CD4-positive, alpha-beta T cell treated with Interferon gamma for 1 hour (primary cell): ENCODE results near the gene TBCCD1.
"Not testable (repeated sequence)": the region's sequence is repeated elsewhere in the genome, so short reads cannot be mapped to it uniquely, and the experiment has no call there.

ENCODE experiments used
- DNase-seq: peaks from one replicate; pipeline ENCODE4 v3.0.0-alpha.2; 2020

TBCCD1 gene

DNA sequence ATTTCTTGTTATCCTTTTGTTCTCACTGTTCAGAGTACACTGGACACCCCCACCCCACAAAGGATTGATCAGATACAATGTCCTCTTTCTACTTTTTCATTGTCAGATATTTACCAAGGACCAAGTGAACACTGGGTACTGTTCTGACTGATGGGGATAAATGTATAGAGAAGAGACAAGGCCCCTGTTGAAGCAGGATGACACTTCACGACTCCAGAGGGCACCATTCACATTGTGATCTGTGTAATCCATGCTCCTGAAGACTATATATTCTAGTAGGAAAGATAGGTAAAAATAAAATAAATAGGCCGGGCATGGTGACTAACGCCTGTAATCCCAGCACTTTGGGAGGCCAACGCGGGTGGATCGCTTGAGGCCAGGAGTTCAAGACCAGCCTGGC, 15.8 kb downstream of the TBCCD1 start:
- no peak for DNase-seq

GRCh38 chr3:186549497-186549896, 17.6 kb downstream of the TBCCD1 start:
- DNase-seq = no peak

- no peak for DNase-seq
These were observed 22.9 kb downstream of the TBCCD1 start, which contains the start of gene CRYGS for GRCh38 chr3:186544281-186544680. Gene CRYGS, minus strand, starts transcription at chr3:186544380. Its CDS starts 54 bp downstream, at chr3:186544326.

DNA sequence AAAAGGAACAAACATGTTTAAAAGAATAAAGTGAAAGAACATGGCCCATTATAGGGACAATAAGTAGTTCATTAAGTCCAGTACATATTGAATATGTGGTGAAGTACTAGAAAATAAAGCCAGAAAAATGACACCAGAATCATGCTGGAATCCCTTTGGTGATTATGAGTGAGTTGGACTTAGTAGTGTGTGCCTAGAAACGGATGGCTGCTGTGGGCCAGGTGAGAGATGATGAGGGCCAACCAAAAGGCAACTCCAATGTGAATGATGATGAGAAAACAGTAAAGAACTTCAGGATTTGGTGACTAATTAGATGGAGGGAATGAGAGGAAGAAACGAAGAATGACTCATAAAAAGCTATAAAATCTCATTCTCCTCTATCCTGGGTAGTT, 26.3 kb downstream of the TBCCD1 start:
- DNase-seq = no peak

DNA sequence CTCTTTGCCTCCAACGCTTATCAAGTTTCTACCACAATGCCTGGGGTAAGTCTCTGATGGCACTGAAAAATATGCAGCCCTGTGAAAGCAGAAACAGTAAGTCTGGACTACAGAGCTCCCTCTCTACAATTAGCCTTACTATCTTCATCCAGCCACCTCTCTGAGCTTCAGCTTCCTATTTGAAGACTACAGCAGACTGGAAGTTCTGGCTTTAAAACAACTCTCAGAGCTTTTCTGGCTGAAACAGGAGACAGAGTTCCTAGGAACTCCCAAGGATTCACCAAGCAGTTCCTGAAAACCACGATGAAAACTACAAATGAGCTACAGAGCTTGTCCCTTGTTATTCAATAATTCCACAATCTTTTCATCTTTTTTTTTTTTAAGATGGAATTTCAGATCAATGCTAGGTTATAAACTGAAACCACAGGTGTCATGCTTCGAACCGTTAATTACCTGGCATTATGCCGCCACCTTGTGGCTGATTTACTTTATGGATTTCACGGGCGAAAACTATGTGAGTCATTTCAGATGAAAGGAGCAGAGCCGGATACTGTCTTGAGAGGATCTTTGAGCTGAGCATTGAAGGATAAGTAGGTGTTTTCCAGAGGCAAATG, 26.8 kb downstream of the TBCCD1 start:
- DNase-seq = peak; percentile 75

- no peak for DNase-seq
These were observed 28.4 kb downstream of the TBCCD1 start for GRCh38 chr3:186538779-186539178.

GRCh38 chr3:186536883-186537844, 30.0 kb downstream of the TBCCD1 start:
- no peak for DNase-seq

DNA sequence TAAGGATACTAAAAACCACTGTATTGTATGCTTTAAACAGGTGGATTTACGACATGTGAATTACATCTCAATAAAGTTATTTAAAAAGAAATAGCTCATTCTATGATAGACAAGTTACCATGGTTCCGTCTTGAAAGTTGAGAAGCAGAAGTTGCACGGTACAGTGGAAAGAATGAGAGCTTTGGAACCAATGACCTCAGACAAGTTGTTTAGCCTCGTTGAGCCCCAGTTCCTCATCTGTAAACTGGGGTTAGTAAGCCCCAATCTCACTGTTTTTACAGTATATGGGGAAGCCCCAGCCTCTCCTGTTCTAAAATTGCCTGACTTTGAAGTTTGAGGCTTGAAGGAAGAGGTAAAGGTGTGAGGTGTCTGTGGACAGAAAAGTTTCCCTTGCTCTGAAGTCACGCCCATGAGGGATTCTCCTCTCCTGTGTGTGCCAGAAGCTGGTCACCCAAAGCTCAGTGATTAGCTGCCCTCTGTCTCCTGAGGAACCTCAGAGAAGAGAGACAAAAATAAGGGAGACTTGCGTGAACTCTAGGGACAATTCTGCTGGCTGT, 32.9 kb downstream of the TBCCD1 start:
- peak; percentile 58 for DNase-seq

DNA sequence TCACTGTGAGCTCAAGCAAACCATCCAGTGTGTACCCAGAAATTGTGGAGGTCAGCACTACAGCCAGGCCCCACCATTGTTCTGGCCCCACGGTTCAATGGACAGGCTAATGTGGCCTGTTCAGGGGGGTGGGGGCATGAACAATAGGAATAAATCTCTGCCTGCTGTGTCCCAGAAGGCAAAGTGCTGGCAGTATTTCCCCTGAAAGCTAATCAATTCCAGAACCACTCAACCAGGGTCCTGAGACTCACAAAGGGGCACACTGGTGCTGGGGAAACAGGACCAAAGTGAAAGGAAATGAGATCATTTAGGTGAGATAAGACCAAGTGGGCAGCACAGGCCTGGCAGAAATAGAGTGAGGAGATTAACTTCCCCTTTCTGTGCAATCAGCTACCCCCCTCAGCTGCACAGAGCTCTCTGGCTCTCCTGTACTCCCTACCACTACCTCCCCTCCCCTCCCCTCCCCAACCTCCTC, 34.5 kb downstream of the TBCCD1 start:
- peak; percentile 40 for DNase-seq

GRCh38 chr3:186531694-186532093, 35.4 kb downstream of the TBCCD1 start:
- not testable (repeated sequence) for DNase-seq

DNA sequence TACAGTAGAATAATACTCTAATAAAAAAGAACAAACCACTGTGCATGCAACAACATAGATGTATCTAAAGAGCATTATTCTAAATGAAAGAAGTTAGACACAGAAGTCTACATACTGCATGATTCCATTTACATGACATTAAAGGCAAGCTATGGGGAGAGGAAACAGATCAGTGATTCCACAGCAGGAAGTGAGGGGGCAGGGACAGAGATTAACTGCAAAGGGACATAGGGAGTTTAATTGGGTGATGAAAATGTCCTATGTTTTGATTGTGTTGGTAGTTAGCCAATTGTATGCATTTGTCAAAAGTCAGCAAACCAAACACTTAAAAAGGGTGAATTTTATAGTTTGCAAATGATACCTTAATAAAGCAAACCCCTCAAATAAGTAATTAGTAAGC, 36.7 kb downstream of the TBCCD1 start:
- no peak for DNase-seq

DNA sequence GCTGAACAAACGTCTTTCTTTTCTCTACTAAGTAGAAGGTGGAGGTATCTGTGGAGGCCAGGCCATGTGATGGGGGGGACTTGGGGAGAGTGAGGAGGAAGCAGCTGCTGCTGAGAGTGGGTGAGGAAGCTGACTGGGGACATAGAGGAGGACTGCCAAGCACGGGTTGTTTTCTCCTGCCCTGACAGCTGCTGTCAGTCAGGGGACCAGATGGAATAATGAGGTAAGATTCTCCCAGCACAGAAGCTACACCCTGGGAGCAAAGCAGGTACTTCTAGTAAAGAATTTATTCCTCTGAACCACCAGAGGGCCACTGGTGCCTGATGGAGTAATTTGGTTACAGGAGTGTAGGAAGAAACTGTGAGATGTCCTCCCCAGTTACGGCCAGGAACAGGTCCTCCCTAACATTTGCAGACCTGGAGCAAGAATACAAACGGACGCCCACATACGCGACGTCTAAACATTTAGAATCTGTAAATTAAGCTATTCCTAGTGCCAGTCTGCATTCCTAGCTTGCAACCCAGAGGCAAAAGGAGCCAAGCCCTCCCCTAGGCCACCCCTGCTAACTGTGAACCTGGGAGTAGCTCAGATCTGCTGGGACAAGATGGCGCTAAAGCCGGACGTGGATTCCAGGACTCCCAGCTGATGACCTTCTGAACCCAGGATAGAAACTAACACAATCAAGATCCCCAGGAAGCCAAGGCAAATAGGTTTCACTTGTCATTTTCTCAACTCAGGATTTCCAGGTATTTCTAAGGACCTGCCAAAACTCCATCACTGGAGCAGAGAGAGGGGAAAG, 37.7 kb downstream of the TBCCD1 start:
- DNase-seq = peak; percentile 13

GRCh38 chr3:186526256-186526606, 40.9 kb downstream of the TBCCD1 start:
- peak; percentile 52 for DNase-seq

DNA sequence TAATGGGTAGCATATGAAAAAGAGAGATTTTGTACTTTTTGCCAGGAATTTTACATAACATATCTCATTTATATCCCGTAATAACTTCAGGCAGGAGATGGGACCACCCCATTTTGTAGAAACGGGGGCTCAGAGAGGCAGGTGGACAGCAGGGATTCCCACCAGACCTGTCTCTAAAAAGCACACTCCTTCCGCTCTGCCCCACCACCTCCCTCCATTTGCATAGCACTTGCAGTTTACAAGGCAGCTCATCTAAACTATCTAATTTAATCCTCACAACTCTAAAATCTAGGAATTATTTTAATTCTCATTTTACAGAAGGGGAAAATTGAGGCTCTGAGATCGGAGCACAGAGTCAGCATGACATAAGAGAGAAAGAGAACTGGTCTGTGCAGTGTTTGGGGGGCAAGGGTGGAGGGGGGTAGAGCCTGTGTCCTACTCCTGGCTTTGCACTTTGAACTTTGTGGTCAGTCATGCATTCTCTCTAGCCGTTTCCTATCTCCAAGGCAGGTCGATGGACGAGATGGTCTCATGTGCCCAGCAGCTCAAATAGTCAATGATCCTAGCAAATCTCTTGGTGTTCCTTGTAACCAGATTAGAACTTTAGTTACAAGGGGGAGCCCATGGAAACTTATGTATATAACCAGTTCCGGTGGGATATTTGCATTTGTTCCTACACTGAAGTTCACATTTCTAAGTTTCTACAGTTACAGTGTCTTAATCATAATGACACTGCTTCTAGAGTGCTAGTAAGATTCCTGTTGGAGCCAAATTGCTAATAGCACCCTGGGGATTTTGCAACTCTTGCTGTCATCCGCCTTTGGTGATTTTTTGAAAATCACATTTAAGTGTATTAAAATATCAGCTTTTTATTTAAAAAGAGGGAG, 41.5 kb downstream of the TBCCD1 start:
- no peak for DNase-seq

GRCh38 chr3:186524616-186525015, 42.5 kb downstream of the TBCCD1 start:
- no peak for DNase-seq

DNA sequence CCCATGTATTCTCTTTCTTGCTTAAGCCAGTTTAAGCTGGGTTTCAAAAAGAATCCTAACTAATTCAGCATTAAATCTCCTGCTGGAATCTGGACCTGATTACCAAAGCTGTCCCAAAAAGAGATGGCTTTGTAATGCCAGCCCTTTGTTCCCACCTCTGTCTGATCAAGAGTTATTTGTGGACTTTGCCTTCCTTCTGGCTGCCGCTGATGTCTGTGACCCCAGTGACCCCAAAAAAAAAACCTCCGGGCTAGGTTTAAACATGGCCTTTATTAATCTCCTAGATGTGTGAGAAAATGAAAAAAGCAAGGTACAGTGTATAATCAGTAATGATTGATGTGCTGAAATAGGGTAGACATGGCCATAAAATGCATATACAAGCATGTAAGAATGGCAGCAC, 43.7 kb downstream of the TBCCD1 start:
- no peak for DNase-seq

DNA sequence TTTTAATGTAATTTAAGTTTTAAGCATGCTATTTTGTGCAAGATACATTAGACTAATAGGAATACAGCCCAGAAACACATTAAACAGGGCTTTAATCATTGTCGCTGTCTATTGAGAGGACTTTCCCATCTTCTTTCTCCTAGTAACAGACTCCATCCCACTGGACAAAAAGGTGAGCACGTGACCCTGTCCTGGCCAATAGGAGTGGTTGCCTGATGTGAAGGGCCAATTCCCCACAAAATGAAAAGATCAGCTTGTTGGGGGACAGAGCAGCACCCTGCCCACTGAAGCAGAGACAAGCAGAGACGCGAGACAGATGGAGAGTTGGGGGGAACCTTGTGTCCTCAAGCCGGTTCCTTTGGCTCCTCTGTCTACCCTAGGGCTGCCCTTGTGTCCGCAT, 44.1 kb downstream of the TBCCD1 start:
- no peak for DNase-seq

DNA sequence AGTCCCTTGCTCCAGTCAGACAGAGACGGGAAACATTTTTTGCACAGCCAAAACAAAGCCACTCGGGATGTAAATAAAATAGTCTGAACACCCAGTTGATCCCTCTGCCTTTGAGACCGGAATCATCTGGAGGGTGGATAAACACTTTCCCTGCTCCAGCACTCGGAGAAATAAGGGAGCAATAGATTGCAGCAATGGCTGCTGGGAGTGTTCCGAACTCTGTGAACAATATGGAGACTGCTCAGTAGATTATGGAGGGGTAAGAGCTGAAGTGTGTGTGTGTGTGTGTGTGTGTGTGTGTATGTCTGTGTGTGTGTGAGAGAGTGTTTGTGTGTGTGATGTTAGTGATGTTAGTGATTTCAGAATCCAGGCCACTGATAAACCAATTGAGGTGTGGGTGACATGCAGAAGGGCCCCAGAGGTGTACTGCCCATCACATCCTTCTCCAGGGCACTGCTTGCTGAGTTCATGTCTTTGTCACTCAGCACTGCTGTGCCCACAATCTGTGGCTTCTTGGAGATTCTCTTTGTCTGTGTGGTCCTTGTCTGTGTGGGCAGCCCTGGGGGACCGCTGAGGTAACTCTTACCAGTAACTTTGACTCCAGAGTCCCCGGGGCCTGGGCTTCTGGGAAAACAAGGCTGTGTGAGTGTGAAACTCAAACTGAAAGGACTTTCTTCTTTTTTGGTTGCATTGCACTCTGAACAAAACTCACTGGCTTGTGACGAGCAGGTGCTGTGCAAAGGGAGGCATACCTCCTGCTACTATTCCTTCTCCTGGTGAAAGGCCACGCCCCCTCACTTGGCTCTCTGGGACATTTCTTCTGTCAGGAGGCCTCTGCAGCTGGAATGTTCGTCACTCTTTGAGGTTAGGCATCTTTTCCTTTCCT, 45.9 kb downstream of the TBCCD1 start:
- DNase-seq = no peak

DNA sequence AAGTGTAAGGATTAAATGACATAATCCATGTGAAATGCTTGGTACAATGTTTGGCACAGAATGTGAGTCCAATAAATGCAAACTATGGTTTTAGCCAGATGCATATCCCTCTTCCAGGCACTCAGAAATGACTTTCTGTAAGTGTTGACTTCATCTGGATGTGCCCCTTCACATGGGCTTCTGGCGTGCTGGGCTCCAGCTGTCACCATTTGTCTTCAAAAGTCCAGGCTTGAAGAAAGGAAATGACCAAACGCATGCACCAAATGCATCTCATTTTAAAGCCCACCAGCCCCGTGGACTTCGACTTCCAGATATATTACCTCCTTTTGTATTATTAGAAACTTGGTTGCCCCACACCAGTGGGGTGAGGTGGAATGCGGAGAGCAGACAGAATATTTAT, 46.7 kb downstream of the TBCCD1 start:
- no peak for DNase-seq

DNA sequence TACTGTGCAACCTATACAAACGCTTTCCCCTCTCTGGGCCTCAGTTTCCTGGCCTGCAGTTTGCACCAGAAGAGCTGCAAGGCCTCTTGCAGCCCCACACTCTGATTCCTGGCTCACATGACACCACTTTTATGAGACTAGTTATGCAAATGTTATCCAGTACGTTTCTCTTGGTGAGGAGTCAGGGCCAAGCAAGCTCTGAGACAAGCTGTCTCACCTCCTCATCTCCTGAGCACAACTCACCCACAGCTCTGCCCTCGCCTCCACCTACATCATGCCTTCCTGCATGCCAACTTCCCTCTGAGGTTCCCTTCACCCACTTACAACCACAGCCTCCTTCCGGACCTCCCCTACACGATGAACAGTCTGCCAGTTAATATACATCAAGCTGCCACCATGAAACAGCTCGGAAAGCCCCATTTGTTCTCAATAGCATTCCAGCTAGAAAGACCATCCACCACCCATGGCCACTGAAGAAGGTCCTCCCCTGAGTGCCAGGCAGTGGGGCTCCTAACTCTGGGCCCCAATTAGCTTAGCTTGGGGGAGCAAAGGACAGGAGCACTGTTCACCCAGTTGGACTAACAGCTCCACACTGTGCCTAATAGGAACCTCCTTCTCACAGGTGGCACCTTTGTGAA, 48.0 kb downstream of the TBCCD1 start:
- DNase-seq = peak; percentile 76
